ENCODE data around the gene L3MBTL3.

L3MBTL3 gene

DNA sequence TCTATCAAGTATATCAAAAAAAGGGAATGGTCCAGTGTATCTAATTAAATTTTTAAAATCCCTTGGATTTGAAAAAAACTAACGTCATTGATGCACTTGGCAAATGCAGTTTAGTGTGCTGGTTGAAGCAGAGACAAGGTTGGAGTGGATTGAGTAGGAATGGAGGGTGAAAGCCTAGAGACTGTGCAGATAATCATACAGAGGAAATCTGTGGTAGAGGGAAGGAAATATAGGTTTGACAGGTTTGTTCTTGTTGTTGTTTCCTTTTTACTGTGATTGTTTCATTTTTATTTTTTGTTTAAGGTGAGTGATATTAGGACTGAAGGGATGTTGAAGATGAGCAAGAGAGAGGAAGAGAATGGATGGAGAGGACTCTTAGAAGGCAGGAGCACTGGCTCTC lies 29.0 kb upstream of the L3MBTL3 start:
- TF ChIP-seq, protein P1, sequence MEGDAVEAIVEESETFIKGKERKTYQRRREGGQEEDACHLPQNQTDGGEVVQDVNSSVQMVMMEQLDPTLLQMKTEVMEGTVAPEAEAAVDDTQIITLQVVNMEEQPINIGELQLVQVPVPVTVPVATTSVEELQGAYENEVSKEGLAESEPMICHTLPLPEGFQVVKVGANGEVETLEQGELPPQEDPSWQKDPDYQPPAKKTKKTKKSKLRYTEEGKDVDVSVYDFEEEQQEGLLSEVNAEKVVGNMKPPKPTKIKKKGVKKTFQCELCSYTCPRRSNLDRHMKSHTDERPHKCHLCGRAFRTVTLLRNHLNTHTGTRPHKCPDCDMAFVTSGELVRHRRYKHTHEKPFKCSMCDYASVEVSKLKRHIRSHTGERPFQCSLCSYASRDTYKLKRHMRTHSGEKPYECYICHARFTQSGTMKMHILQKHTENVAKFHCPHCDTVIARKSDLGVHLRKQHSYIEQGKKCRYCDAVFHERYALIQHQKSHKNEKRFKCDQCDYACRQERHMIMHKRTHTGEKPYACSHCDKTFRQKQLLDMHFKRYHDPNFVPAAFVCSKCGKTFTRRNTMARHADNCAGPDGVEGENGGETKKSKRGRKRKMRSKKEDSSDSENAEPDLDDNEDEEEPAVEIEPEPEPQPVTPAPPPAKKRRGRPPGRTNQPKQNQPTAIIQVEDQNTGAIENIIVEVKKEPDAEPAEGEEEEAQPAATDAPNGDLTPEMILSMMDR (IDR thresholded peaks at IDR 0.05; ENCODE audit: low read depth, low read length, missing control alignments): no peak
- DNase-seq (ENCODE audit: low read depth): no peak
- in situ Hi-C loops (cut with HindIII; ENCODE audit: low sequenced_read_pairs): no loop called here
- no peak overlapping the region for H3K4me3 ChIP-seq (ENCODE audit: low read depth, low read length)

DNA sequence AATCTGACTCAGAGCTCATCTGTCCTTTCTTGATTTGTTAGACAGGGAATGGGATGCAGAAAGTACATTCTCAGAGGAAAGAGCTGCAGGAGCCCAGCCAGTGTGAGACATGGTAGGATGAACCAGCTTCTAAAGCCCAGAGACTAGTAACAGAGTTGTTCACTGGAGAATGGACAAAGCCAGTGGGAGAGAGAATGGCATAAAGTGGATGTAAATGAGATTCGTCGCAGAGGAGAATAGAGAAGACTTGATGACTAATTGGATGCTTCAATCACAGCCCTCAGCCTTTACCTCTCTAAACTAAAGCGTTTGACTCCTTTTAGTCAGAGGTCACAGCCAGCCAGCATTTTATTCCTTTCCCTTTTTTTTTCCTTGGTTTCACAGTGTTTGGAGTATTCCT lies 25.5 kb upstream of the L3MBTL3 start:
- TF ChIP-seq, protein P1 (IDR thresholded peaks at IDR 0.05; ENCODE audit: low read depth, low read length, missing control alignments): no peak
- H3K4me3 ChIP-seq (ENCODE audit: low read depth, low read length): no peak overlapping the region
- in situ Hi-C loops (cut with HindIII; ENCODE audit: low sequenced_read_pairs): no loop called here
- no peak for DNase-seq (ENCODE audit: low read depth)

DNA sequence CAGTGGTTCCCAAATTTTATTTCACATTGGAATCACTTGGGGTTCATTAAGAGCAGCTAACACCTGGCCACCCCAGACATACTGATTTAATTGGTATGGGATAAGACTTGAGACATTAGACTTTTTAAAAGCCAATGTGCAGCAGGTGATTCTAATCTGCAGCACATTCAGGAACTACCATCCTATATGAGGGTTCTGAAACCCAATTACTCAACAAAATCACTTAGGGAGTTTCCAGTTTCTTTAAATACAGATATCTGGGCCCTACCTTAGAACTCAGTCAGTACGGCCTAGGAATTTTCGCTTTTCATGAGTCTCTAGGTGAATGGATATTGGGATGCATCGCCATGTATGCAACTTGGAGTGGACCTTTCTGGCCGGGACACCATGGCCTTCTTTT lies 24.0 kb upstream of the L3MBTL3 start:
- no peak for DNase-seq (ENCODE audit: low read depth)
- TF ChIP-seq, protein P1 (IDR thresholded peaks at IDR 0.05; ENCODE audit: low read depth, low read length, missing control alignments): no peak
- no peak overlapping the region for H3K4me3 ChIP-seq (ENCODE audit: low read depth, low read length)
- in situ Hi-C loops (cut with HindIII; ENCODE audit: low sequenced_read_pairs): no loop called here

DNA sequence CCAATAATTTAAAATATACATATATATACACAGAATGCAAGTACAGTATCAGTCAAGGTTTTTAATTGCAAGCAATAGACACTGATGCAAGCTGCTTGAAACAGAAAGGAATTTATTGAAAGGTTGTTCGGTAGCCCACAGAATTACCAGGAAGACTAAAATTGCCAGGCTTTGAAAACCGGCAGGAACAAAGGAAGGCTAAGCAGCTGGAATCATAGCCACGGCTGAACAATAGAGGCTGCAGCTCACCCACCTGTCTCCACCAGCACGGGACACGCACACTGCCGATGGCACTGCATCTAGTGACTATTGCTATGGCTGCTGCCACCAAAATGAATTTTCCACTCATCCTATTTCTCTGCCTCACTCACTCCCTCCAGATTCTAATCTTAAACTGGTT lies 22.0 kb upstream of the L3MBTL3 start:
- H3K4me3 ChIP-seq (ENCODE audit: low read depth, low read length): no peak overlapping the region
- in situ Hi-C loops (cut with HindIII; ENCODE audit: low sequenced_read_pairs): no loop called here
- TF ChIP-seq, protein P1 (IDR thresholded peaks at IDR 0.05; ENCODE audit: low read depth, low read length, missing control alignments): no peak
- DNase-seq (ENCODE audit: low read depth): no peak

DNA sequence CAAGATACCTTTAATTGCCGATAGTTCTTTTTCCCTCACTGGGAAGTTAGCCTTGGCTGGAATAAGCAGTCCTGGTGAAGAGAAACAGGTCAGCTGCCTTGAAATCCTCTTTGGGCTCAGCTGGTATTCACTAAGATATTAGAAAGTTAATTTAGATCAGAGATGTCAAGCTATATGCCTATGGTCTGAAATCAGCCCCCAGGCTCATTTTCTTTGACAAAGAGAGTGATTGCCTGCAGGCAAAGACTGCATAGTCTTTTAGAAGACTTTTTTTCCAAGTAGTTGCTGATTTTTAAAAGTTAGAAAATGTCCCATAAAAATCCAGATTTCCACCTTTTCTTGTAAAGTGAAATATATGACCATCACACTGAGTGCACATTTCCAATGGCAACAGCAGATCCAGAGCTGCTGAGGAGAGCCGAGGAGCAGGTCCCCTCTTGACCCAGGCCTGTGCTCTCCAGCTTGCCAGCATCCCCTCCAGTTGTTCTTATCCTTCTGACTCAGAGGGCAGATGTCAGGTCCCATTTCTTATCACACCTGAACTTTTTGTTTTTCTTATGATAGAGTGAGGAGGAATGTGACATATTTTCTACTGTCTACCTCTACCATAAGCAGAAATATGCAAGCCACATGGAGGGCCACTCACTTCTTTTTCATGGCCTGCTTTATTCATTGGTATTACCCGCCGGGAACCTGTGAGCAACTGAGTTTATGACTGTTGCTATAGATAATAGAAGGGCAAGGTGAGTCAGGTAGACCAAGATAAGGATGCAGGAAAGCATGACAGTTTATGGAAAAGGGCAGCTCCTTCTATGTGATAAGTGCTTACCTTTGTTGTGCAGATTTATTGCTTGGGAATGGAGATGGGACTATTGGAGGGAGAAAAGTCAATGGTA lies 17.6 kb upstream of the L3MBTL3 start:
- DNase-seq (ENCODE audit: low read depth): no peak
- in situ Hi-C loops (cut with HindIII; ENCODE audit: low sequenced_read_pairs): no loop called here
- H3K4me3 ChIP-seq (ENCODE audit: low read depth, low read length): no peak overlapping the region
- TF ChIP-seq, protein P1 (IDR thresholded peaks at IDR 0.05; ENCODE audit: low read depth, low read length, missing control alignments): no peak

DNA sequence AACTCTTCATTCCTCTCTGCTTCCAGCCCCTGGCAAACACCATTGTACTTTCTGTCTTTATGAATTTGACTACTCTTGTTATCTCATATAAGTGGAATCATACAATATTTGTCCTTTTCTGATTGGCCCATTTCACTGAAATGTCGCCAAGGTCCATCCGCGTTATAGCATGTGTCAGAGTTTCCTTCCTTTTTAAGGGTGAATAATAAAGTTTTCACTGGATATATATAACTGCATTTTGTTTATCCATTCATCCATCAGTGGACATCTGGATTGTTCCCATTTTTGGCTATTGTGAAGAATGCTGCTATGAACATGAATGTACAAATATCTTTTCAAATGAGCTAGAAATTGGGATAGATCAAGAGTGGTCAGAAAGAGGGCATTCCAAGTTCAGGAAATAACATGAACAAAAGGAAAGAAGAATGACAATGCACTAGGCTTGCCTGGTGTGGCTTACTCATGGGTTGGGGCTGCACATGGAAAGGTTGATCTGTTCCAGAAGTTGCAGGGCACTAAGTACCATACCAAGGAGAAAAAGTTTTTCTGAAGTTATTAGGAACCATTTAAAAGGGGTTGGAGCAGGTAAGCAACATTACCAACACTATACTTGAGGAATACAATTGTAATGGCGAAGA lies 10.0 kb upstream of the L3MBTL3 start:
- in situ Hi-C loops (cut with HindIII; ENCODE audit: low sequenced_read_pairs): no loop called here
- no peak for DNase-seq (ENCODE audit: low read depth)
- no peak overlapping the region for H3K4me3 ChIP-seq (ENCODE audit: low read depth, low read length)
- TF ChIP-seq, protein P1 (IDR thresholded peaks at IDR 0.05; ENCODE audit: low read depth, low read length, missing control alignments): no peak

All from astrocyte of the cerebellum (primary cell).